H1 (cell line): Measurements from ENCODE around the gene COX14.

Experiments used
- CBX8 ChIP-seq: fragments of 300-800, 300-1000 bp; sonication (generic); IDR thresholded peaks from 2 replicates; pipeline ENCODE4 v1.7.1; 2016; ENCODE audit warnings: low read depth, low read length, borderline replicate concordance
- CEBPB ChIP-seq: IDR thresholded peaks from 2 replicates; pipeline ENCODE4 v1.6.1; 2012; ENCODE audit warnings: low read depth, low read length
- EP300 ChIP-seq, 2 experiments: IDR thresholded peaks; 1 replicate in 1 of 2; 2 replicates in 1 of 2; pipeline ENCODE4 v1.6.1; 2011 to 2012; ENCODE audit warnings: low read depth in 2 of 2, low read length in 2 of 2, mild to moderate bottlenecking in 2 of 2, borderline replicate concordance in 1 of 2, inconsistent platforms in 1 of 2, moderate library complexity in 1 of 2
- EZH2 ChIP-seq: fragments of 200-600 bp; sonication (generic); IDR thresholded peaks from 2 replicates; pipeline ENCODE4 v1.7.1; 2012; ENCODE audit warnings: low read depth, mild to moderate bottlenecking, moderate library complexity, low read length, inconsistent platforms; ENCODE audit not compliant: severe bottlenecking
- JUN ChIP-seq: IDR thresholded peaks from 2 replicates; pipeline ENCODE4 v1.6.1; 2011; ENCODE audit warnings: low read depth, mild to moderate bottlenecking, improper control_type of control experiment, low read length
- POLR2A ChIP-seq, 2 experiments: IDR thresholded peaks; 1 replicate in 1 of 2; 2 replicates in 1 of 2; pipeline ENCODE4 v1.6.1; 2011; ENCODE audit warnings: low read depth in 2 of 2, low read length in 2 of 2, mild to moderate bottlenecking in 2 of 2; ENCODE audit errors: control extremely low read depth in 1 of 2
- SIN3A ChIP-seq, 2 experiments: IDR thresholded peaks in 1 of 2; conservative IDR thresholded peaks in 1 of 2; 2 replicates each; pipeline ENCODE4 v1.6.1; 2011 to 2012; ENCODE audit warnings: low read length in 2 of 2, improper control_type of control experiment in 1 of 2, low read depth in 1 of 2, mild to moderate bottlenecking in 1 of 2
- TF ChIP-seq, protein P1 (sequence below): IDR thresholded peaks from 2 replicates; pipeline ENCODE4 v1.6.1; 2011; ENCODE audit warnings: low read depth, mild to moderate bottlenecking, low read length; ENCODE audit not compliant: insufficient read depth
- TF ChIP-seq, protein P2 (sequence below), 3 experiments: IDR thresholded peaks; 1 replicate in 2 of 3; 2 replicates in 1 of 3; pipeline versions ENCODE4 v1.5.1 to v1.6.1; 2011; ENCODE audit warnings: low read length in 3 of 3, mild to moderate bottlenecking in 3 of 3, inconsistent platforms in 2 of 3, low read depth in 1 of 3, moderate library complexity in 1 of 3; ENCODE audit not compliant: insufficient read depth in 1 of 3; ENCODE audit errors: control extremely low read depth in 1 of 3

DNA sequence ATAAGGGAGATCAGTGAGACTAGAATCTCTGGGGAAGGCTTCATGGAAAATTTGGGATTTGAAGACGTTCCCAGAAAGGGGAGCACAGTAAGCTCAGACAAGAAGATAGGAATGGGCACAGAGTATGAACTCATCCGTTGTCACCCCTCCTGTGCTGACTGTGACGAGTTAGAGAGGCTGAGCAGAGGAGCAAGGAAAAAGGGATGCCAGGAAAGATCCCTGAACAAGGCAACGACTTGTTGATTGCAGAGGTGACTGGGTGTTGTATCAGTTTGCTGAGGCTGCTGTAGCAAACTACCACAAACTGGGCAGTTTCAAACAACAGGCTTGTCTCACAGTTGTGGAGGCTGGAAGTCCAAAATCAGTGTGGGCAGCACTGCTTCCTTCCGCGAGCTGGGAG is 14.1 kb upstream of the COX14 start:
- TF ChIP-seq CEBPB (no peak), POLR2A (IDR thresholded peaks at IDR 0.05; ENCODE audit: control extremely low read depth in 1 of 2, low read depth in 2 of 2, low read length in 2 of 2) (no peak; a peak in 1 of 3 replicates), CBX8 (no peak), JUN (no peak), EZH2 (no peak), SIN3A (conservative IDR thresholded peaks at IDR 0.05 in 1 of 2, IDR thresholded peaks at IDR 0.05 in 1 of 2; ENCODE audit: low read depth in 1 of 2, low read length in 2 of 2) (no peak), EP300 (IDR thresholded peaks at IDR 0.05; ENCODE audit: borderline replicate concordance in 1 of 2, low read depth in 2 of 2, low read length in 2 of 2) (no peak)
- TF ChIP-seq, protein P1, sequence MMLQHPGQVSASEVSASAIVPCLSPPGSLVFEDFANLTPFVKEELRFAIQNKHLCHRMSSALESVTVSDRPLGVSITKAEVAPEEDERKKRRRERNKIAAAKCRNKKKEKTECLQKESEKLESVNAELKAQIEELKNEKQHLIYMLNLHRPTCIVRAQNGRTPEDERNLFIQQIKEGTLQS = no peak
- TF ChIP-seq, protein P2, sequence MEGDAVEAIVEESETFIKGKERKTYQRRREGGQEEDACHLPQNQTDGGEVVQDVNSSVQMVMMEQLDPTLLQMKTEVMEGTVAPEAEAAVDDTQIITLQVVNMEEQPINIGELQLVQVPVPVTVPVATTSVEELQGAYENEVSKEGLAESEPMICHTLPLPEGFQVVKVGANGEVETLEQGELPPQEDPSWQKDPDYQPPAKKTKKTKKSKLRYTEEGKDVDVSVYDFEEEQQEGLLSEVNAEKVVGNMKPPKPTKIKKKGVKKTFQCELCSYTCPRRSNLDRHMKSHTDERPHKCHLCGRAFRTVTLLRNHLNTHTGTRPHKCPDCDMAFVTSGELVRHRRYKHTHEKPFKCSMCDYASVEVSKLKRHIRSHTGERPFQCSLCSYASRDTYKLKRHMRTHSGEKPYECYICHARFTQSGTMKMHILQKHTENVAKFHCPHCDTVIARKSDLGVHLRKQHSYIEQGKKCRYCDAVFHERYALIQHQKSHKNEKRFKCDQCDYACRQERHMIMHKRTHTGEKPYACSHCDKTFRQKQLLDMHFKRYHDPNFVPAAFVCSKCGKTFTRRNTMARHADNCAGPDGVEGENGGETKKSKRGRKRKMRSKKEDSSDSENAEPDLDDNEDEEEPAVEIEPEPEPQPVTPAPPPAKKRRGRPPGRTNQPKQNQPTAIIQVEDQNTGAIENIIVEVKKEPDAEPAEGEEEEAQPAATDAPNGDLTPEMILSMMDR (IDR thresholded peaks at IDR 0.05; ENCODE audit: control extremely low read depth in 1 of 3, insufficient read depth in 1 of 3, low read depth in 1 of 3, low read length in 3 of 3) = no peak
